Measurements from ENCODE around the gene SIGMAR1.

The SIGMAR1 gene

DNA sequence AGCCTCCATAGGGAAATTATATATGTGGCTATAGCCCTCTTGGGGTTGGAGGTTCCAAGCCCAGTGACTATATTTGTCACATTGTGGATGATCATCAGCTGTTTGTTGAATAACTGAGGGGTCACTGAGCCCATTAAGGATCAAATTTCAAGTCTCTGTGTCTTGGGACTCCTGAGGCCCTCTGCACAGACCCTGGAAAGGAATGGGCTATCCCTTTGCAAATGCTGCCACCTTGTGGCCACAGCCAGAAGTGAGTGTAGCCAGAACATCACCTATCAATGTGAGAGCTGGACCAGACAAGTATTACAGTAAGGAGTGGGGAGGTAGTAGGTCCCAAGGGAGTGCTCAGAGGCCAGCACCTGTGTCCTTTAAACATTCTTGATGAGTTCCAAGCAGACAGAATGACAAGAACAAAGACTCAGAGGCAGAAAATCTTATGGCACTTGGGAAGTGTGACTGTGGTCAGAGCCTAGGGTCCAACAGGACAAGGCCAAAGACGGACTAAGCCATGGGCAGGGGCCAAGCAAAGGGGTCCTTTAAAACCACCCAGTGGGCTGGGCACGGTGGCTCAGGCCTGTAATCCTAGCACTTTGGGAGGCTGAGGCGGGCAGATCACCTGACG, 33.9 kb downstream of the SIGMAR1 start:
- peak; percentile 67 for DNase-seq (ENCODE audit: low read depth)

GRCh38 chr9:34601937-34602573, 35.5 kb downstream of the SIGMAR1 start:
- DNase-seq (ENCODE audit: low read depth) = no peak

- no peak for DNase-seq (ENCODE audit: low read depth)
These were observed 36.7 kb downstream of the SIGMAR1 start for GRCh38 chr9:34600908-34601307.

DNA sequence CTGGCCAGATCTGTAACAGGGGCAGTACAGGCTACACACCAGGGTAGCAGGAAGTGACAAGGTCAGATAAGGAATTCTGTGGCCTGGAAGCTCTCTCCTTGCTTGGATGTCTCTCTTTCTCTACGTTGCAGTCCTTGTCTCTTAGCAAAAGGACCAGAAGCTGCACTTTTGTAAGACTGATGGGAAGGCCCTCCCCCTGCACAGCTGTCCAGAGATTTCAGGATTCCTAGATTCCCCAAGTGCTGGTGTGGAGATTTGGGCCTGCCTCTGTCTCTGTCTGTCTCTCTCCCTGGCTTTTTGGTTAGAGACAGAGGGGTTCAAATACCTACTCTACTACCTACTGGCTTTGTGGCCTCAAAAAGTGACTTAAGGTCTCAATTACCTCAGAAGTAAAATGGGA, 38.0 kb downstream of the SIGMAR1 start:
- DNase-seq (ENCODE audit: low read depth) = no peak

GRCh38 chr9:34594177-34594576, 43.4 kb downstream of the SIGMAR1 start:
- no peak for DNase-seq (ENCODE audit: low read depth)

DNA sequence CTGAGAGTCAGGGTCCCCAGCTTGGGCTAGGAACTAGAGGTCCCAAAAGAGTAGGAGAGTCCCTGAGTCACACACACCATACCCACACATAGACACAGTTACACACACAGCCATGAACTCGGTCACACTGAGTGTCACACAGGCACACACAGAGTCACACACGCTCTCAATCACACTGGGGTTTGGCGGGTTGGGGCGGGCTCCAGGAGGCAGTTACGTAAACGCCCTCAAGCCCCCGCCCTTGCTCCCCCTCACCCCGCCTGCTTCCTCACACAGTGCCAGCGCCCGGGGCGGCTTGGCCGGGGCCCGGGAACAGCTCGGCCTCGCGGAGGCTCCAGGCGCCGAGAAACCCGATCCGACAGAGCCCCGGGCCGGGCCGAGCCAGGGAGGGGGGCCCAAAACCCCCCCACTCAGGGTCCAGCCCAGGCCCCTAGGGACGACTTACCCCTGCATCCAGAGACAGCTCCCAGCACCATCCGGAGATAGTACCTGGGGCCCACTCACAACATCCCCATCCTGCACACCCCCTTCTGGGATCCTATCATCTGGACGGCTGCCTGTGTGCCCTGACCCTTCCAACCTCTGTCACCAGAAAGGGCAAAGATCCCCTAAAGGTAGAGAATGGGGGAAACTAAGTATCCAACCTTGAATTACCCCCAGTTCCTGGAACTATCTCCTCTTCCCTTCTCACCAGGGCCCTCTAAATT, 44.5 kb downstream of the SIGMAR1 start:
- DNase-seq (ENCODE audit: low read depth) = no peak

DNA sequence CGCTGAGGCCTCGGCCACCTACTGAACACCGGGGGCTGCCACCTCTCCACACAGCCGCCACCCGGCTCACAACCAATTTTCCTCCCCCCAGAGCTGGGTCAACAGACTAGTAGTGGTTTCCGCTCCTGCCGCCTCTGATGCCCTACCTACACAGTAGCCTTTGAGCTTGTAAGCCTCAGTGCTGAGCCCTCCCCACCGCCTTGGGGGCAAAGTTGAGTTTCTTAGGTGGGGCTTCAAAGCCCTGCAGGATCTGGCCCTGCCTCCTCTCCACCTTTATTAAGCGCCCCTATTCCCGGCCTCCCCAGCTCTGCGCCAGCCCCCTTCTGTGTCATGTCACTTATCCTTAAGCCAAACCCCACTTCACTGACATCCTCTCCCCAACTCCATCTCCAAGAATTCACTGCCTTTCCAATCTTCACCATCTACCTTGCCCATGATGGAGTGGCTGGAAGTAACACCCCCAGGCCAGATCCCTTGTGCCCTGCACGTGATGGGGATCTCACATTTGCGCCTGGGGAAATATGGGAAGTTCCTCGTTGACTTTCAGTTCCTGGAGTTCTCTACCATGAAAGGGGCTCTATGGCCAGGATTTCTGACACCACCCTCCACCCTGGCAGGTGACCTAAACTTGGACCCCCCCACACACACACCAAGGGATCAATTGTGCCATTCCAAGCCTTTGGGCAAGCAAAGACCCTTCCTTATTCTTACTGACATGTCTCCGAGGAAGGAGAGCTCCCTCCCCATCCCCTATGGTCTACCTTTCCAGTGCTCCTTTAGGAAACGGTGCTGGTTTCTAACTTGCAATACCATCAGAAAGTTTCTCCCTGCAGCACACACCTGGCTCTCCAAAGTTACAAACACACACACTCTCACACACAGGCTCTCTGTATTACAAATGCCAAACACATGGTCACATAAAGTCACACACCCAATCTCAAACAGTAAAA, 45.4 kb downstream of the SIGMAR1 start:
- no peak for DNase-seq (ENCODE audit: low read depth)

GRCh38 chr9:34591248-34591916, 46.2 kb downstream of the SIGMAR1 start:
- peak; percentile 59 for DNase-seq (ENCODE audit: low read depth)

- DNase-seq (ENCODE audit: low read depth) = no peak
These were observed 47.0 kb downstream of the SIGMAR1 start for GRCh38 chr9:34590381-34591247.

- DNase-seq (ENCODE audit: low read depth) = no peak
These were observed 47.8 kb downstream of the SIGMAR1 start, which contains the start of gene CNTFR for GRCh38 chr9:34589636-34590380. Gene CNTFR, minus strand, starts transcription at chr9:34589724. Its CDS starts 20,743 bp downstream, at chr9:34568981.

- DNase-seq (ENCODE audit: low read depth) = no peak
These were observed 48.6 kb downstream of the SIGMAR1 start for GRCh38 chr9:34588671-34589635.

DNA sequence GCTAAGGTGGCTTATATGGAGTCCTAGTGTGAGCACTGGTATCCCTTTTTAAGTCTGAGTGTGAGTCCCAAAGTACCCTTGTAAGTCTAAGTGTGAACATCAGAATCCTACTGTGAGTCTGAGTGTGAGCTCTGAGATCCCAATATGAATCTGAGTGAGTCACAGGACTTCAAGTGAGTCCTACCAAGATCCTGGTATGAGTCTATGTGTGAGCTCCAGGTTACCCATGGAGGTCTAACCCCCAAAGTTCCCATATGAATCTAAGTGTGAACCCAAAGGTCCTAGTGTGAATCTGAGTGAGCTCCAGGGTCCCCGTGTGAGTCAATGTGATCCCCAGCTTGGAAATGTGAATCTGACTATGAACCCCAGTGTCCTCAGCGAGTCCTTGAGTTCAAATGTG, 50.3 kb downstream of the SIGMAR1 start:
- no peak for DNase-seq (ENCODE audit: low read depth)

GRCh38 chr9:34585946-34586669, 51.5 kb downstream of the SIGMAR1 start:
- DNase-seq (ENCODE audit: low read depth) = no peak

DNA sequence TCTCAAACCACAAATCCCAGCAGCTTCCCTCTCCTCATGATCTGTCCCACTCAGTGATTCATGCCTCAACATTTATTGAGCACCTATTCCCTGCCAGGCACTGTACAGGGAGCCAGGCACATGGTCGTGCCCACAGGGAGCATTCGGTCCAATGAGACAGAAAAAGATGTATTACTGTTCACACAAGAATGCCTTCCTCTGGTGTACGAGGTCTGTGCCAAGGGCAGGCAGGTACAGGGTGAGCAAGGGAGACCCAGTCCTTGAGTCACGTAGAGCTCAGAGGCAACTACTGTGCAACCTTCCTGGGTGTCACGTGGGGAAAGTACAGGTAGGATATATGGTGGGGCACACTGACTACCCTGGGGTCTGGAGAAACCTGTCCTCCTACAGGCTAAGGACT, 52.6 kb downstream of the SIGMAR1 start:
- DNase-seq (ENCODE audit: low read depth) = no peak
